ENCODE data around the gene LRRFIP1. TPM values are rescaled to one million over a fixed set of nuclear protein-coding genes. Genes with fewer than 3 reads are reported as not detected.
A peak's percentile ranks its signal among the peaks of the same experiment; 100 is the strongest.
"Not testable (repeated sequence)": the region's sequence is repeated elsewhere in the genome, so short reads cannot be mapped to it uniquely, and the experiment has no call there.

The LRRFIP1 gene
- total and polyA plus RNA-seq, 2 experiments from 2014 or later = 90.9 to 95.3 TPM

- Histone ChIP-seq H3K9me3 (ENCODE audit: low read depth) (no peaks in the 10 kb centered on the region), H3K4me1 (ENCODE audit: low read depth) (peaks cover 13% of the 10 kb centered on the region), H3K27me3 (no peaks in the 10 kb centered on the region), H3K36me3 (peaks cover 19% of the 10 kb centered on the region), H3K27ac (no peak overlapping the region), H3K4me3 (no peak overlapping the region)
- no peak for TF ChIP-seq CTCF (IDR thresholded peaks at IDR 0.05; ENCODE audit: low read depth, low read length)
- no peak for DNase-seq (ENCODE audit: low read depth in 1 of 2, low spot score in 1 of 2)
These were observed 122.6 kb downstream of the LRRFIP1 start for GRCh38 chr2:237749961-237750360.

- Histone ChIP-seq H3K4me1 (ENCODE audit: low read depth) (peaks cover 17% of the 10 kb centered on the region), H3K36me3 (peaks cover 19% of the 10 kb centered on the region)
- not testable (repeated sequence) for H3K4me3 ChIP-seq; H3K27ac ChIP-seq; H3K9me3 ChIP-seq (ENCODE audit: low read depth); H3K27me3 ChIP-seq; DNase-seq (ENCODE audit: low read depth in 1 of 2, low spot score in 1 of 2)
These were observed 123.1 kb downstream of the LRRFIP1 start for GRCh38 chr2:237750441-237750840.

- Histone ChIP-seq H3K4me1 (ENCODE audit: low read depth) (peaks cover 26% of the 10 kb centered on the region), H3K27ac (no peak overlapping the region), H3K9me3 (ENCODE audit: low read depth) (no peaks in the 10 kb centered on the region), H3K4me3 (no peak overlapping the region), H3K36me3 (peaks cover 23% of the 10 kb centered on the region), H3K27me3 (no peaks in the 10 kb centered on the region)
- no peak for TF ChIP-seq CTCF (IDR thresholded peaks at IDR 0.05; ENCODE audit: low read depth, low read length)
- no peak for DNase-seq (ENCODE audit: low read depth in 1 of 2, low spot score in 1 of 2)
These were observed 125.4 kb downstream of the LRRFIP1 start for GRCh38 chr2:237752761-237753165.

GRCh38 chr2:237754182-237754581 lies 126.8 kb downstream of the LRRFIP1 start:
- H3K27ac ChIP-seq = peak overlapping the region; percentile 82
- H3K4me3 ChIP-seq = no peak overlapping the region
- H3K36me3 ChIP-seq = peaks cover 15% of the 10 kb centered on the region
- H3K9me3 ChIP-seq (ENCODE audit: low read depth) = no peaks in the 10 kb centered on the region
- H3K27me3 ChIP-seq = no peaks in the 10 kb centered on the region
- peak in 1 of 2 donors; percentile 28 for DNase-seq (ENCODE audit: low read depth in 1 of 2, low spot score in 1 of 2)
- no peak for TF ChIP-seq CTCF (IDR thresholded peaks at IDR 0.05; ENCODE audit: low read depth, low read length)
- H3K4me1 ChIP-seq (ENCODE audit: low read depth) = peaks cover 37% of the 10 kb centered on the region

- Histone ChIP-seq H3K9me3 (ENCODE audit: low read depth) (no peaks in the 10 kb centered on the region), H3K4me1 (ENCODE audit: low read depth) (peaks cover 42% of the 10 kb centered on the region), H3K27ac (peak overlapping the region; percentile 82), H3K27me3 (no peaks in the 10 kb centered on the region), H3K4me3 (no peak overlapping the region), H3K36me3 (peaks cover 10% of the 10 kb centered on the region)
- TF ChIP-seq CTCF (IDR thresholded peaks at IDR 0.05; ENCODE audit: low read depth, low read length) = no peak
- peak in 1 of 2 donors; percentile 38 for DNase-seq (ENCODE audit: low read depth in 1 of 2, low spot score in 1 of 2)
These were observed 127.3 kb downstream of the LRRFIP1 start for GRCh38 chr2:237754626-237755248.

GRCh38 chr2:237757616-237758015 lies 130.2 kb downstream of the LRRFIP1 start:
- Histone ChIP-seq H3K27ac (peak overlapping the region; percentile 28), H3K27me3 (no peaks in the 10 kb centered on the region), H3K9me3 (ENCODE audit: low read depth) (no peaks in the 10 kb centered on the region), H3K4me3 (no peak overlapping the region), H3K4me1 (ENCODE audit: low read depth) (peaks cover 43% of the 10 kb centered on the region), H3K36me3 (peaks cover 26% of the 10 kb centered on the region)
- no peak for TF ChIP-seq CTCF (IDR thresholded peaks at IDR 0.05; ENCODE audit: low read depth, low read length)
- DNase-seq (ENCODE audit: low read depth in 1 of 2, low spot score in 1 of 2) = no peak

All from cardiac muscle cell (in vitro differentiated cells and primary cell).